Stimulated activated CD4-positive, alpha-beta T cell treated with anti-CD3 and anti-CD28 coated beads, TNF-alpha, amount 100 ng/mL, for 24 hours (primary cell): ENCODE measurements around the gene TRMT2A.

Experiments used
- DNase-seq, 3 experiments: peaks; one replicate each; pipeline ENCODE4 v3.0.0-alpha.2; 2020; ENCODE audit warnings: low read depth in 3 of 3

Gene TRMT2A

GRCh38 chr22:20106205-20106848, 10.7 kb downstream of the TRMT2A start:
- no peak for DNase-seq

GRCh38 chr22:20105456-20106204, 11.4 kb downstream of the TRMT2A start:
- DNase-seq = no peak

GRCh38 chr22:20102203-20102780, 14.7 kb downstream of the TRMT2A start:
- no peak for DNase-seq

- no peak for DNase-seq
Measured at GRCh38 chr22:20101638-20102037, 15.4 kb downstream of the TRMT2A start.

- DNase-seq = no peak
Measured at GRCh38 chr22:20099099-20099711, 17.8 kb downstream of the TRMT2A start.

- DNase-seq = no peak
Measured at GRCh38 chr22:20096574-20097420, 20.2 kb downstream of the TRMT2A start.

GRCh38 chr22:20095521-20095920, 21.5 kb downstream of the TRMT2A start:
- peak in 1 of 3 experiments; percentile 52 for DNase-seq

- DNase-seq = no peak
Measured at GRCh38 chr22:20094197-20094807, 22.7 kb downstream of the TRMT2A start.

GRCh38 chr22:20093418-20094196, 23.4 kb downstream of the TRMT2A start:
- DNase-seq = no peak

- DNase-seq = no peak
Measured at GRCh38 chr22:20092477-20092854, 24.6 kb downstream of the TRMT2A start.

GRCh38 chr22:20091690-20092476, 25.1 kb downstream of the TRMT2A start:
- no peak for DNase-seq

- no peak for DNase-seq
Measured at GRCh38 chr22:20090730-20091240, 26.2 kb downstream of the TRMT2A start.

GRCh38 chr22:20089977-20090729, 26.9 kb downstream of the TRMT2A start:
- DNase-seq = no peak

GRCh38 chr22:20089226-20089976, 27.6 kb downstream of the TRMT2A start:
- no peak for DNase-seq

GRCh38 chr22:20088263-20088648, 28.8 kb downstream of the TRMT2A start:
- no peak for DNase-seq

- DNase-seq = no peak
Measured at GRCh38 chr22:20087319-20088262, 29.4 kb downstream of the TRMT2A start.

- no peak for DNase-seq
Measured at GRCh38 chr22:20086763-20087162, 30.3 kb downstream of the TRMT2A start.
